Measurements from ENCODE around the gene TRIP4. TPM values are rescaled to one million over a fixed set of nuclear protein-coding genes. Genes with fewer than 3 reads are reported as not detected.
A peak's percentile ranks its signal among the peaks of the same experiment; 100 is the strongest.

Gene TRIP4
- total RNA-seq, 1 experiment from 2014 or later, result 19.8 TPM

DNA sequence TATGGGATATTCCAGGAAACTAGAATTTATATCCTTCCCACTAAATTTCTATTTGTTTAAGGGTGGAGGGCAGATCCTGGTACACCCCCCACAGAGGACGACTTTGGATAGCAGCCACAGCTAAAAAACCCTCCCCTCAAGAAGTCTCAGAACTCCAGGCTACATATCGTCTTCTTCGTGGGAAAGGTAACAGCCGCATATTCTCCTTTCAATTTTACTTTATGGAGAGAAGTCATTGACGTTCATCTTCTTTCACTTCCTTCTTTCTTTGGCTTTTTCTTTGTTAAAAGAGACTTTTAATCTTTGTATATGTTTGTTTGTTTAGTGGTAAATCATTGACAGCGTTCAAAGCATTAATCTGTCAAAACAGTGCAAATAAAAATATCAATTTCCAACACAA, 36.3 kb downstream of the TRIP4 start:
- CTCF ChIA-PET, result interaction anchor here (0.5 kb wide), 1 partner anchor 263 kb away, joined by 3 read pairs; no protein-coding TSS in a partner anchor
- no TSS peak for BruUV-seq (replicated peaks)
- POLR2A ChIA-PET, result interaction anchor here (0.6 kb wide), 1 partner anchor 22 kb away, joined by 4 read pairs; no protein-coding TSS in a partner anchor
- Mint-ChIP-seq H3K27me3 (ENCODE audit: insufficient read depth, unreplicated experiment) (no peaks in the 10 kb centered on the region), H3K36me3 (ENCODE audit: insufficient read depth, unreplicated experiment) (peaks cover 75% of the 10 kb centered on the region), H3K4me1 (ENCODE audit: insufficient read depth, unreplicated experiment) (no peaks in the 10 kb centered on the region), H3K27ac (ENCODE audit: low read depth, unreplicated experiment) (no peak overlapping the region), H3K9me3 (ENCODE audit: unreplicated experiment) (no peaks in the 10 kb centered on the region), H3K4me3 (ENCODE audit: unreplicated experiment) (no peak overlapping the region)
- DNase-seq (ENCODE audit: unreplicated experiment), result no peak
- TF ChIP-seq, protein P1, sequence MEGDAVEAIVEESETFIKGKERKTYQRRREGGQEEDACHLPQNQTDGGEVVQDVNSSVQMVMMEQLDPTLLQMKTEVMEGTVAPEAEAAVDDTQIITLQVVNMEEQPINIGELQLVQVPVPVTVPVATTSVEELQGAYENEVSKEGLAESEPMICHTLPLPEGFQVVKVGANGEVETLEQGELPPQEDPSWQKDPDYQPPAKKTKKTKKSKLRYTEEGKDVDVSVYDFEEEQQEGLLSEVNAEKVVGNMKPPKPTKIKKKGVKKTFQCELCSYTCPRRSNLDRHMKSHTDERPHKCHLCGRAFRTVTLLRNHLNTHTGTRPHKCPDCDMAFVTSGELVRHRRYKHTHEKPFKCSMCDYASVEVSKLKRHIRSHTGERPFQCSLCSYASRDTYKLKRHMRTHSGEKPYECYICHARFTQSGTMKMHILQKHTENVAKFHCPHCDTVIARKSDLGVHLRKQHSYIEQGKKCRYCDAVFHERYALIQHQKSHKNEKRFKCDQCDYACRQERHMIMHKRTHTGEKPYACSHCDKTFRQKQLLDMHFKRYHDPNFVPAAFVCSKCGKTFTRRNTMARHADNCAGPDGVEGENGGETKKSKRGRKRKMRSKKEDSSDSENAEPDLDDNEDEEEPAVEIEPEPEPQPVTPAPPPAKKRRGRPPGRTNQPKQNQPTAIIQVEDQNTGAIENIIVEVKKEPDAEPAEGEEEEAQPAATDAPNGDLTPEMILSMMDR (IDR thresholded peaks at IDR 0.05; ENCODE audit: unreplicated experiment), result no peak
- intact Hi-C loops (cut with micrococcal nuclease), result no loop called here

DNA sequence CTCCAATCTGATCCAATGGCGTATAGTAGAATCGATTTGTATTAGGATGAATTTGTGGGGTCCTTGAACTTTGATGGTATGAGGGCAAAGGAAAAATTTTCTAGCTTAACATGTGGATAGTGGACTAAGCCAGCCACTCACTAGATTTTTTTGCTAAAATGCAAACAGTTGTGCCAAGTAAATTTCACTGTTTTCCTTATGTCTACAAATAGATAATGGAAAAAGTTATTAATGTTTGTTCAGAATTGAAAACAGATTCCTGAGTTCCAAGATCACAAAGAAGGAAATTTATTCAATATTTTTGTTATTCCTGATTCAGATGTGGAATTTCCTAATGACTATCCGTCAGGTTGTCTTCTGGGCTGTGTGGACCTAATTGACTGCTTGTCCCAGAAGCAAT, 37.6 kb downstream of the TRIP4 start:
- intact Hi-C loops (cut with micrococcal nuclease), result no loop called here
- Mint-ChIP-seq H3K36me3 (ENCODE audit: insufficient read depth, unreplicated experiment) (peaks cover 69% of the 10 kb centered on the region), H3K4me3 (ENCODE audit: unreplicated experiment) (no peak overlapping the region), H3K9me3 (ENCODE audit: unreplicated experiment) (no peaks in the 10 kb centered on the region), H3K27me3 (ENCODE audit: insufficient read depth, unreplicated experiment) (no peaks in the 10 kb centered on the region), H3K4me1 (ENCODE audit: insufficient read depth, unreplicated experiment) (peaks cover 7% of the 10 kb centered on the region), H3K27ac (ENCODE audit: low read depth, unreplicated experiment) (no peak overlapping the region)
- CTCF ChIA-PET, result interaction anchor here (0.7 to 3.7 kb wide), 5 partner anchors 15 to 256 kb away, joined by 3 to 33 read pairs (median 4); no protein-coding TSS in a partner anchor
- TF ChIP-seq, protein P1 (IDR thresholded peaks at IDR 0.05; ENCODE audit: unreplicated experiment), result no peak
- POLR2A ChIA-PET, result interaction anchor here (0.8 to 1.2 kb wide), 2 partner anchors 8 to 37 kb away, joined by 3 read pairs; partner anchors contain the start of gene TRIP4
- no TSS peak for BruUV-seq (replicated peaks)
- DNase-seq (ENCODE audit: unreplicated experiment), result no peak

DNA sequence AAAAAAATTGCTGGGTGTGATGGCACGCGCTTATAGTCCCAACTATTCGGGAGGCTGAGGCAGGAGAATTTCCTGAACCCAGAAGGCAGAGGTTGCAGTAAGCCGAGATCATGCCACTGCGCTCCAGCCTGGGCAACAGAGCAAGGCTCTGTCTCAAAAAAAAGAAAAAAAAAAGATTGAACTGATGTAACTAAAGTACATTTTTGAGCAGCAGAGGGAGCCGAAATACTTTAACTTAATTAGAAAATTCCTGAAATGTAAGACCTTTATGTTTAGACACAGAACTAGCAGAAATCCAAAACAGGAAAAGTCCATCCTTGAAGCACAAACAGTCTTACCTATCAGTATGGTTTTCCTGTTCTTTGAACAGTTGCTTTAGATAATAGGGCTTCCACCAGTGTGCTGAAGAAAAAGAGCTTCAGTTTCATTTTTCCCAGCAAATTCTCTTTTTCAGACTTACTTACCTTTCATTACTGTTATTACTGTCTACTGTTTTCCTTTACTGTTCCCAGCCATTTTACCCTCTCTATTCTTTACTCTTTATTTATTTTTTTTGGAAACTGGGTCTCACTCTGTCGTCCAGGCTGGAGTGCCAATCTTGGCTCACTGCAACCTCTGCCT, 39.3 kb downstream of the TRIP4 start:
- ChIA-PET POLR2A (interaction anchor here (0.7 to 1.5 kb wide), 2 partner anchors 165 to 227 kb away, joined by 3 to 6 read pairs; no protein-coding TSS in a partner anchor), CTCF (interaction anchor here (0.5 to 3.7 kb wide), 19 partner anchors 13 to 691 kb away, joined by 3 to 33 read pairs (median 4); no protein-coding TSS in a partner anchor)
- BruUV-seq (replicated peaks), result no TSS peak
- DNase-seq (ENCODE audit: unreplicated experiment), result peak; percentile 35
- Mint-ChIP-seq H3K36me3 (ENCODE audit: insufficient read depth, unreplicated experiment) (peaks cover 62% of the 10 kb centered on the region), H3K9me3 (ENCODE audit: unreplicated experiment) (no peaks in the 10 kb centered on the region), H3K4me1 (ENCODE audit: insufficient read depth, unreplicated experiment) (peaks cover 7% of the 10 kb centered on the region), H3K27me3 (ENCODE audit: insufficient read depth, unreplicated experiment) (no peaks in the 10 kb centered on the region), H3K27ac (ENCODE audit: low read depth, unreplicated experiment) (no peak overlapping the region), H3K4me3 (ENCODE audit: unreplicated experiment) (no peak overlapping the region)
- intact Hi-C loops (cut with micrococcal nuclease), result loop anchor here (1.0 kb wide), 3 partner anchors 226 to 301 kb away; no protein-coding TSS in a partner anchor
- TF ChIP-seq, protein P1 (IDR thresholded peaks at IDR 0.05; ENCODE audit: unreplicated experiment), result peak; percentile 39

DNA sequence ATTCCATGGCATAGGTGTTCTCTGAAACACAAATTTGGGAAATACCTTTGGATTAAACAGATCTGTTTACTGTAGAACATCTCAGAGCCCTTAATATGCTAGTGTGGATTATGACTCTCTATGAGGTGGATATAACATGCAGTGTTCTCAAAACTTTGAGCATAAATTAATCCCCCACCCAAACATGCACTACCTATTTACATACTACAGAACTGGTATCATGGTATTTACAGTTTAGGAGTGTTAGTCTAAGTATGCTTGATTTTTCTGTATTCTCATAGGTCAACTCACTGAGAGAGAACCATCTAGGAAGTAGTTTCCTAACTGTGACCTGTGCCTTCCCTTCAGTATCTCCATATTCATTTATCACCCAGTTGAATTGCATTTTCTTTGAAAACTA, 41.8 kb downstream of the TRIP4 start:
- H3K9me3 Mint-ChIP-seq (ENCODE audit: unreplicated experiment), result no peaks in the 10 kb centered on the region
- H3K27ac Mint-ChIP-seq (ENCODE audit: low read depth, unreplicated experiment), result peak overlapping the region; percentile 66
- peaks cover 7% of the 10 kb centered on the region for H3K4me1 Mint-ChIP-seq (ENCODE audit: insufficient read depth, unreplicated experiment)
- CTCF ChIA-PET, result interaction anchor here (1.6 to 2.9 kb wide), 2 partner anchors 224 kb away, joined by 5 to 16 read pairs; no protein-coding TSS in a partner anchor
- H3K27me3 Mint-ChIP-seq (ENCODE audit: insufficient read depth, unreplicated experiment), result no peaks in the 10 kb centered on the region
- DNase-seq (ENCODE audit: unreplicated experiment), result no peak
- intact Hi-C loops (cut with micrococcal nuclease), result no loop called here
- no TSS peak for BruUV-seq (replicated peaks)
- peaks cover 54% of the 10 kb centered on the region for H3K36me3 Mint-ChIP-seq (ENCODE audit: insufficient read depth, unreplicated experiment)
- TF ChIP-seq, protein P1 (IDR thresholded peaks at IDR 0.05; ENCODE audit: unreplicated experiment), result no peak
- no peak overlapping the region for H3K4me3 Mint-ChIP-seq (ENCODE audit: unreplicated experiment)
- POLR2A ChIA-PET, result no interaction called here
